ENCODE results near the gene CEP70.
A peak's percentile ranks its signal among the peaks of the same experiment; 100 is the strongest.
"Not testable (repeated sequence)": the region's sequence is repeated elsewhere in the genome, so short reads cannot be mapped to it uniquely, and the experiment has no call there.

Gene CEP70, protein sequence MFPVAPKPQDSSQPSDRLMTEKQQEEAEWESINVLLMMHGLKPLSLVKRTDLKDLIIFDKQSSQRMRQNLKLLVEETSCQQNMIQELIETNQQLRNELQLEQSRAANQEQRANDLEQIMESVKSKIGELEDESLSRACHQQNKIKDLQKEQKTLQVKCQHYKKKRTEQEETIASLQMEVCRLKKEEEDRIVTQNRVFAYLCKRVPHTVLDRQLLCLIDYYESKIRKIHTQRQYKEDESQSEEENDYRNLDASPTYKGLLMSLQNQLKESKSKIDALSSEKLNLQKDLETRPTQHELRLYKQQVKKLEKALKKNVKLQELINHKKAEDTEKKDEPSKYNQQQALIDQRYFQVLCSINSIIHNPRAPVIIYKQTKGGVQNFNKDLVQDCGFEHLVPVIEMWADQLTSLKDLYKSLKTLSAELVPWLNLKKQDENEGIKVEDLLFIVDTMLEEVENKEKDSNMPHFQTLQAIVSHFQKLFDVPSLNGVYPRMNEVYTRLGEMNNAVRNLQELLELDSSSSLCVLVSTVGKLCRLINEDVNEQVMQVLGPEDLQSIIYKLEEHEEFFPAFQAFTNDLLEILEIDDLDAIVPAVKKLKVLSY

DNA sequence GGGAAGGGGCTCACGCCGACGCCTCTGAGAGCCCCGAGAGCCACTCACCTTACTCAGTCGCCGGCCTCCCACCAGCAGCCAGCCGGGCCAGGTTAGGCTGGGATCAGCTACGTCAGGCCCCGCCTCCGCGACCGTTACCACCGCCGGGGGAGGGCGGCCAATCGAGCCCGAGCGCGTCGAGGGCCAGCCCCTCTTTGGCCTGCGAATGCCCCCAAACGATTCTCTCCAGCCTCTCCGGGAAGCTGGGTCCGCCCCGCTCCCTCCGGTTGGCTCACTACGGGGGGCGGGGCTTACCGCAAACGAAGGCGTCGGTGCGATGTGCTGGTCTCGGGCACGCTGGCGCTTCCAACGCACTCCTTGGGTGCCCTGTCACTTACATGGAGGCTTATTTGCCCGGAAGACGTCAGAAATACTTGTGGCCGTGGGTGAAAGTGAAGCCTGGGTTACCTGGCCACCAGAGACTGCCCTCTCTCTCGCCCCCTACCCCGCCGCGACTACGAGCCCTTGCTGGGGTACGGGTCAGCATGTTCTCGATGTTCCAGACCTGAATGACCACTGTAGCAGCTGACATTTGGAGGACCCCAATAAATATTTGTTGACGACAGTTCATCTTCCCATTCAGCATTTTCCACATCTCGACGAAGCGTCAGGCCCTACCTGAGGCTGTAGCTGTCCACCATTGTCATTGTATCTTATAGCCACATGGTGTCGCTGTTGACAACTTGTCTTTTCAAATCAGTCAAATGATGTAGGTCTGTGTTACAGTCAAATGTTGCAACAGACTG, at the start of gene CEP70:
Gene CEP70, minus strand, starts transcription at position 111 of the 785 bp plus-strand sequence. CDS start 21,333 bp downstream, outside the sequence.
- DNase-seq (ENCODE audit: low read depth in 3 of 3), result peak; percentile 70 to 85 (median 77)

DNA sequence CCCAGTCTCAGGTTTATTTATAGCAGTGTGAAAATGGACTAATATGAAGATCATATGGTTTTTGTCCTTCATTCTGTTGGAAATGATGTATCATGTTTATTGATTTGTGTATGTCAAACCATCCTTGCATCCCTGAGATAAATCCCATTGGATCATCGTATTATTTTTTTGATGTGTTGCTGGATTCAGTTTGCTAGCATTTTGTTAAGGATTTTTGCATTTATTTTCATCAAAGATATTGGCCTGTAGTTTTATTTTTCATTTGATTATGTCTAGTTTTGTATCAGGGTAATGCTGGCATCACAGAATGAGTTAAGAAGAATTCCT, 48.8 kb upstream of the CEP70 start:
- no peak for DNase-seq (ENCODE audit: low read depth in 3 of 3)

DNA sequence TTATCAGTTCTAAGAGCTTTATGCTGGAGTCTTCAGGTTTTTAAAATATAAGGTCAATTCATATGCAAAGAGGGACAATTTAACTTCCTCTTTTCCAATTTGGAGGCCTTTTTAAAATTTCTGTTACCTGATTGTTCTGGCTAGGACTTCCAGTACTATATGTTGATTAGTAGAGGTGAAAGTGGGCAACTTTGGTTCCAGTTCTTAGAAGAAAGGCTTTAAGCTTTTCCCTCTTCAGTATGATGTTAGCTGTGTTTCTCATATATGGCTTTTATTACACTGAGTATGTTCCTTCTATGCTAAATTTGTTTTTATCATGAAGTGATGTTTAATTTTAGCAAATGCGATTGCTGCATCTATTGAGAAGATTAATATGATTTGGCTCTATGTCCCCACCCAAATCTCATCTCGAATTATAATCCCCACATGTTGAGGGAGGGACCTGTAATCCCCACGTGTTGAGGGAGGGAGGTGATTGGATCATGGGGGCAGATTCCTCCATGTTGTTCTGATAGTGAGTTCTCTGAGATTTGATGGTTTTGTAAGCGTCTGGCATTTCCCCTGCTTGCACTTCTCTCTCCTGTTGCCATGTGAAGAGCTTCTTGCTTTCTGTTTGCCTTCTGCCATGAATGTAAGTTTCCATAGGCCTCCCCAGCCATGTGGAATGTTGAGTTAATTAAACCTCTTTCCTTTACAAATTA, 48.3 kb upstream of the CEP70 start:
- no peak for DNase-seq (ENCODE audit: low read depth in 3 of 3)

DNA sequence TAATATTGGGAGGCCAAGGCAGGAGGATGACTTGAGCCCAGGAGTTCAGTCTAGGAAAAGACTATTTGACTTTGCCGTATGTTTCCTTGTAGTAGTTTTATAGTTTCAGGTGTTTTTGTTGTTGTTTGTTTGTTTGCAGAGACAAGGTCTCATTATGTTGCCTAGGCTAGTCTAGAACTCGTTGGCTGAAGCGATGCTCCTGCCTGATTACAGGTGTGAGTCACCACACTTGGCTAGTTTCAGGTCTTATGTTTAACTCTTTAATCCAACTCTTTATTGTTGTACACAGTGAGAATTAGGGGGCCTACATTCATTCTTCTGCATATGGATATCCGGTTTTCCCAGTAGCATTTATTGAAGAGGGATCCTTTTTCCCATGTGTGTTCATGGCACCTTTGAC, 46.5 kb upstream of the CEP70 start:
- no peak for DNase-seq (ENCODE audit: low read depth in 3 of 3)

DNA sequence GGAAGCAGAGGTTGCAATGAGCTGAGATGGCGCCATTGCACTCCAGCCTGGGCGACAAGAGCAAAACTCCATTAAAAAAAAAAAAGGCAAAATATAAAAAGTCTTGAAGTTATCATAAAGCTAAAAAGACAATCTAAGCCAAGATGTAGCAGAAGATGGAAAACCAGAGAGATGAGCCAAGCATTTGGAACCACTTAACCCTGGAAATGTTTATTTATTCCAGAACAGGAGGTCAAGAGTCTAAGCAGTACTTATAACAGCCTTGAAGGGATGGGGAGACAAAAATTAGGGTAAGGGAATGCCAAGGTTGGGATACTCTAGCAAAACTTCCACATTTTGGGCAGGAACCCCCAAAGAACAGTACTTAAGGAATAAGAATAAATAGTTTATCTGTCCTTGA, 44.6 kb upstream of the CEP70 start:
- DNase-seq (ENCODE audit: low read depth in 3 of 3), result no peak

DNA sequence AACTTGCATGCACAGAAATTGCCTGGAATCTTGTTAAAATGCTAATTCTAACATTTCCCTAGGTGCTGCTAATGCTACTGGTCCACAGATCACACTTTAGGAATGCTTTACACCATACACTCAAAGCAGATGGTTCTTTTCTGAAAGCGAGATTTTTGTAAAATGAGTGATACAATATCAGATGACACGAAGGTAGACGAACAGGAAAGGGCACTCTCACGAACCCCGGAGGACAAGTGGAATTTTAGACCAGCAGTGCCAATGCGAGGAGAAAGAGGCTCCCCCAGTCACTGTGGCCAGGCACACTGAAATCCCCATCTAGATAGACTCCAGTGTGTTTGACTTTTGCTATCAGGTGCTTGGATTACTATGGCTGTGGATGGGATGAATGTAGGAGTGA, 35.5 kb upstream of the CEP70 start:
- no peak for DNase-seq (ENCODE audit: low read depth in 3 of 3)

DNA sequence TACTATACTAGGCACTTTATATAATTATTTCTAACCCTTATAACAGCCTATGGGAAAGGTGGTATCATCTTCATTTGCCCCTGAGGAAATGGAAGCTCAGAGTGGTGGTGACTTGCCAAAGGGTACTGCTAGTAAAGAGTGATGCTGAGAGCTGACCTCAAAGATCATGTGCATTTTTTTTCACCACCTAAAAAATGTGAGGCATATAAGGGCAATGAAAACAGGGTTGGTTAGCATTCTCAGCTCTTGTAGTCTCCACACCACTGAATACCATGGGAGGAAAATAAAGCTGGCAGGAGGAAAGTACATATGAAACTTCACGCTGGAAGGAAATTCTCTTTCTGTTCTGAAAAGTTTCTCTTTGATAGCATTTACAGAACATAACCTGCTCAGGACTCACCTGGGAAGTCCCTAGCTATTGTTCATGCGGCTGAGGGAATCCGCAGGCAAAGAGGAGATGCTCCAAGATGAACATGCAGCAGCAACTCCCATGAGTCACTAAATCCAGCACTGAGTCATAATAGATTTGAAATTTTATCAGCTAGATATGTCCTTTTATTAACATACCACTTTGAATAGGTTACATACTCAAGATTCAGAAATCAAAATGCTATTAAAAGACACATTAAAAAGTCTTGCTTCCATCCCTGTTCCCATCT, 31.8 kb upstream of the CEP70 start:
- no peak for DNase-seq (ENCODE audit: low read depth in 3 of 3)

DNA sequence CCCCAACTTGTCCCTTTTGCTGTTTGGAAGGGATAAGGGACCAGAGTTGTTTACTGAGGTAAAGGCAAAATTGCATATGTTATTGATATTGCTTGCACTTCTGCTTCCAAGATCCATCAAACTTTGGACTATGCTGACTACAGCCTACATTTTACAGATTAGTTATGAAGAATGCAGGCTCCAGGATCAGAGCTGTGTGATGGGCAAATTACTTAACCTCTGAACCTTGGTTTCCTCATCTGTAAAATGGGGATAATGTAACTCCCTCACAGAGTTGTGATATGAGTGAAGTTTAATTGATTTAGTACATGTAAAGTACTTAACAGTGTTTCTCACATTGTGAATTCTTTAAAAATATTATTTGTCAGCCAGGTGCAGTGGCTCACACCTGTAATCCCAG, 30.5 kb upstream of the CEP70 start:
- DNase-seq (ENCODE audit: low read depth in 3 of 3), result no peak

DNA sequence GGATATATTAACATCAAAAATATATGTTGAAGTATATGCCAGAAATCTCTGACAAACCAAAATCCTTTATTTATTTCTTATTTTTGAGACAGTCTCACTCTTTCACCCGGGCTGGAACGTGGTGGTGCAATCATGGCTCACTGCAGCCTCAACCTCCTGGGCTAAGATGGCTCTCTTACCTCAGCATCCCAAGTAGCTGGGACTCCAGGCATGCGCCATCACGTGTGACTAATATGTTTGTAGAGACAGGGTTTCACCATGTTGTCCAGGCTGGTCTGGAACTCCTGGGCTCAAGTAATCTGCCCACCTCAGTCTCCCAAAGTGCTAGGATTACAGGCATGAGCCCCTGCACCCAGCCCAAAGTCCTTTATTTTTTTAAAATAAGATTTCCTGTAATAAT, 26.4 kb upstream of the CEP70 start:
- no peak for DNase-seq (ENCODE audit: low read depth in 3 of 3)

DNA sequence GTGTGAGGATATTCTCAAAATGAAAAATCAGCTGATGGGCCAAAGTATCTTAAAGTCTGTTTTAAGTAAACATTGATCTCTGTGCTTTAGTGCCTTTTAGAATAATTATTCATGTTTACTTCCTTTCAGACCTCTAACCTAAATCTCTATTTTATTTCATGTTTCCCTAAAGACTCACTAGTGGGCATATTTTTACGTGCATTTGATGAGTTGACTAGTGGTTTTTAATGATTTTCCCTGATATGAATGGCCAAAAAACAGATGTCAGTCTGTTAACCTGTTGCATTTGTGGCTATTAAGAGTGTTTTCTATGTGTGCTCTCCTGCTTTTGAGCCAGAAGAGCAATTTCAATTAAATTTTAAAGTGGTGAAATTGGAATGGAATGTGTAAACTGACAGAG, 21.4 kb upstream of the CEP70 start:
- no peak for DNase-seq (ENCODE audit: low read depth in 3 of 3)

DNA sequence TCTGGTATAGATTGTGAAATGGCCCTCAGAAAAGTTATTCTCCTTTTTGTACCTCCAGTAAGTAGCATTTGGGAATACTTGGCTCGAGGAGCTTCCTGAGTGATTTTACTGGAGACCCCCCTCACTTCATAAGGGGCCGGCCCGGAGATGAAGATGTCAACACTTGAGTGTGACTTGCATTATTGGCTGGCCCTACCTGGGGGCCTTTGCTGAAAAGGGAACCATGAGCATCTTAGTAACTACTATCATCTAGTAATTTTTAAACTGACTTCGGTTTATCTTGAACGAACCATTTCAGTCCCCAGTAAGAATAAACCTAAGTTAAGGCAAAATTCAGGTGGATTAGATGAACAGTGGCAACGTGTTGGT, 15.8 kb upstream of the CEP70 start:
- DNase-seq (ENCODE audit: low read depth in 3 of 3), result no peak

DNA sequence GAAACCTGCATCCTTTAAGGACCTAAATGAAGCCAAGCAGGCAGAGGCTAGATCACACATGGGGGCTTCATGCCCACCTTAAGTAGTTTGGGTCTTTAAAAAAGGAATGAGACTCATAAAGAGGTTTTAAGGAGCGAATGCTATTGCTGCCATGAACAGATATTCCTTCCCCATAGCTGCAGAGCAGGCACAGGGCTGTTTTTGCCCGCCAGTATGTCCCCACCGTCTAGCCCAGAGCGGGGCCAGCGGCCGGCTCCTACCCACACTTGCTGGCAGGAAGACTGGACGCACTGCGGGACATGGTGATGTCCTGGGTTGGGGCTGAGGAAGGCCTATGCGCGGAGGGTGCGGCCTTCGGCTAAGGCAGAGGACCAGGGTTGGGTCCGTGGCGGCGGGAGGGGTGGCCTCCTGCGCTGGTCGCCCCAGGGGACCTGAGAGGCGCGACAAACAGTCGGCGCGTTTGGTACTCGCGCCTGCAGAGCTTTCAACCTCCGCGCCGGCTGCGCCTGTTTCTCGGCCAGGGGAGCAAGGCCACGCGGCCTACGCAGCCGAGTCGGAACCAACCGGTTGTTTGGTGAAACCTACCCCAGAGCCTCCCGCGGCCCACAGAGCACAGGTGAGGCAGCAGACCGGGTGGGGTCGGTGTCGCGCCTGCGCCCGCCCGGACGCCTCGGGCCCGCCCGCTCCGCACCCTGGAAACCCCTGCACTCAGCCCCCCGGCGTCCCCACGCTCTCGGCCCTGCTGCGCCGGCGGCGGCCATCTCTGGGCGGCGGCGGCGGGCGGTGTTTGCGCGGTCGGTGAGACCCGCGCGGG, 14.5 kb upstream of the CEP70 start, which contains the start of gene FAIM:
Gene FAIM, plus strand, starts transcription at position 450 of the 814 bp plus-strand sequence. CDS start 10,956 bp downstream, outside the sequence.
- DNase-seq (ENCODE audit: low read depth in 3 of 3), result peak; percentile 14 to 58 (median 39)

DNA sequence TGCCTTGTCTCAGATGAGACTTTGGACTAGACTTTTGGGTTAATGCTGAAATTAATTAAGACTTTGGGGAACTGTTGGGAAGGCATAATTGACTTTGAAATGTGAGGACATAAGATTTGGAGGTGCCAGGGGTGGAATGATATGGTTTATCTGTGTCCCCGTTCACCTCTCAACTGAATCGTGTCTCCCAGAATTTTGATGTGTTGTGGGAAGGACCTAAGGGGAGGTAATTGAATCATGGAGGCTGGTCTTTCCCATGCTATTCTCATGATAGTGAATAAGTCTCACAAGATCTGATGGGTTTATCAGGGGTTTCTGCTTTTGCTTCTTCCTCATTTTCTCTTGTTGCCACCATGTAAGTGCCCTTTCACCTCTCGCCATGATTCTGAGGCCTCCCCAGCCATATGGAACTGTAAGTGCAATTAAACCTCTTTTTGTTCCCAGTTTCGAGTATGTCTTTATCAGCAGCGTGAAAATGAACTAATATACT, 10.1 kb upstream of the CEP70 start:
- not testable (repeated sequence) for DNase-seq (ENCODE audit: low read depth in 3 of 3)

DNA sequence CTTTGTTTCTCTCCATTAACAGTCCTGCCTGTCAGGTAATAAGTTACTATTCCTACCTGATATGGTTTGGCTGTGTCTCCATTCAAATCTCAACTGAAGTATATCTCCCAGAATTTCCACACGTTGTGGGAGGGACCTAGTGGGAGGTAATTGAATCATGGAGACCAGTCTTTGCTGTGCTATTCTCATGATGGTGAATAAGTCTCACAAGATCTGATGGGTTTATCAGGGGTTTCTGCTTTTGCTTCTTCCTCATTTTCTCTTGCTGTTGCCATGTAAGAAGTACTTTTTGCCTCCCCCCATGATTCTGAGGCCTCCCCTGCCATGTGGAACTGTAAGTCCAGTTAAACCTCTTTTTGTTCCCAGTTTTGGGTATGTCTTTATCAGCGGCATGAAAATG, 7.6 kb upstream of the CEP70 start:
- DNase-seq (ENCODE audit: low read depth in 3 of 3), result not testable (repeated sequence)

DNA sequence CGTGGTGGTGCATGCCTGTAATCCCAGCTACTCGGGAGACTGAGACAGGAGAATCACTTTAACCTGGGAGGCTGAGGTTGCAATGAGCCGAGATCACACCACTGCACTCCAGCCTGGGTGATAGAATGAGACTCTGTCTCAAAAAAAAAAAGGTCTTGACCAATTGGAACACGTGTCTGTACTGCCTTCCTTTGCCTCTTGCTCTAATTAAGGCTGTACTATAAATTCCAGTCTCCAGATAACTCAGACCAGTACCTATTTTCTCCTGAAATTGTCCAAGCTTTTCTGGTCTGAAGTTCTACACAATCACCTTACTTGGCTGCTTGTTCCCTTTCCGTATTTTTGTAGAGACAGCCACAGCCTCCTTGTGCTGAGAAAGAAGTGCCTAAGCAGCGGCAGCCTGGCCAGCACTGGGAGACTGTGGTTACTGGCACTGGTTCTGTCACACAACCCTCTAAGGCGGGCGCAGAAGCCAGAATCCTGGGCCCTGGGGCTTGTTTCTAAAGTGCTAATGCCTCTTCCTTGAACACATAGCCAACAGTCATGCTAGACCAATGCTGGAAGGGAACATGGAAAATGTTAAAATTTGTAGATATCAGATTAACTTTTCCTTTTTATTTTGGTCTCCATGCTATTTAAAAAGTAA, 6.2 kb upstream of the CEP70 start:
- DNase-seq (ENCODE audit: low read depth in 3 of 3), result no peak

DNA sequence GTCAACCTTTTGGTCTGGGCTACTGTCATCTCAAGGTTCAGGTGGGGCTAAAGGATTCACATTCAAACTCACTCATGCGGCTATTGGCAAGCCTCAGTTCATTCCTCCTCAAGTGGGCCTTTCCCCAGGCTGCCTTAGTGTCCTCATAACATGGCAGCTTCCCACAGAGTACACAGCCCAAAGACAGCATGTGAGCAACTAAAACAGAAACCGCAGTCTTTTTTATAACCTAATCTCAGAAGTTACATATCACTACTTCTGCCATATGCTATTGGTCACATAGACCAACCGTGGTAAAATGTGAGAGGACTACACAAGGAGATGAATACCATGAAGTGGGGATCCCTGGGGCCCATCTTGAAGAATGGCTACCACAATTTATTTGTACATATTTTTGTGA, 4.5 kb upstream of the CEP70 start:
- no peak for DNase-seq (ENCODE audit: low read depth in 3 of 3)

DNA sequence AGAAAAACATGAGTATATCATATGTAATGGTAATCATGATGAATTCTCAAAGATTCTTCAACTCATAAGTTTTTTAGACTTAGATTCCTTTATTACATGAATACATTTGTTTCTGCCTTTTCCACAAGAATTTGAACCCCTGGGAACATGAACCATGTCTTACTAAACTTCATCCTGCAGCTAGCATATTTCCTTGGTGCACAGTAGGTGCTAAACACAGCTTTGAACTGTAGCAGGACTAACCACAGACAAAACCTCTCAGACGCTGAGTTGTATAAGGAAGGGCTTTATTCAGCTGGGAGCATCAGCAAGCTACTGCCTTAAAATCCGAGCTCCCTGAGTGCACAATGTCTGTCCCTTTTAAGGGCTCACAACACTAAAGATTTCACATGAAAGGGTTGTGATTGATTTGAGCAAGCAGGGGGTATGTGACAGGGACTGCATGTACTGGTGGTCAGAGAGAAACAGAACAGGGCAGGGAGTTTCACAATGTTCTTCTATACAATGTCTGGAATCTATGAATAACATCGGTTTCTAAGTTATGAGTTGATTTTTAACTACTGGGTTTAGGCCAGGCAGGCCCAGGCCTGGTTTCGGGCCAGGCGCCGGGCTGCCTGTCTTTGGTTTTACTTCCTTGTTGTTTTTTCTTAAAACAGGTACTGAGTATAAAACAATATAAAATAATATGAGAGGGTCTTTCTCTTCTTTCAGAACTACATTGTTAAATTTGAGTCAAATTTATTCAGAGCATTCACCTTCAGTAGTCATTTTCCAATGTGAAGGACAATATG, 3.3 kb upstream of the CEP70 start:
- not testable (repeated sequence) for DNase-seq (ENCODE audit: low read depth in 3 of 3)

DNA sequence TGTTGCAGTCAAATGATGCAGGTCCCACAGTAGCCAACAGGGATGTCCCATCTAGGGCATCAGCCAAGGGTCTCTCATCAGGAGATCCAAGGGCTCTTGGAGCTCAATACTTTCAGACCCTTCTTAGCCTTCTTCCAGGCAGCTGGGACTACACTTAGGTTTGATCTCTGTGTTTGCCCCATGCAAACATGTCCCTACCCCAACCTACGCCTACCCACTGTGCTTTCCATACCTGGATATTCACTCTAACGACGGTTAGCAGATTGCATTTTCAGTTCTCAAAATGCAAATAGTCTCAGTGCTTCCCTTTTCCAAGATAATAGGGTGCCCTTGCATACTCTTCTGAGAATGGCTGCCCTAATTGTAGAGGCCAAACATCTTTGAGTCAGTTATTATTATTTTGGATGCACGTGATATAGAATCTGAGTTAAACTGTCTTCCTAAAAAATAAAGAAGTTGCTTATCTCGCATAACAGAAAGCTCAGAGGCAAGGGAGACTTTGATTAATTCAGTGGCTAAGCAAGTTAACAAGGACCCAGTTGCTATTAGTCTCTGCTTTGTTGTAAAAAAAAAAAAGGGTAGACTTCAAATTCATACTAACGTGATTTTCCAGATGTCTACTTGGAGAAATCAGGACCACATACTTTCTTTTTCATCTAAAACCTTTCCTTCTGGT, 1.0 kb upstream of the CEP70 start:
- no peak for DNase-seq (ENCODE audit: low read depth in 3 of 3)
